Measurements from ENCODE around the gene SLC50A1. TPM values are rescaled to one million over a fixed set of nuclear protein-coding genes. Genes with fewer than 3 reads are reported as not detected.
A peak's percentile ranks its signal among the peaks of the same experiment; 100 is the strongest.

Gene SLC50A1
- polyA plus RNA-seq, 2 of the 4 experiments (the other 2 are of a cell fraction) = 28.2 to 39.4 TPM

- Histone ChIP-seq H3K4me2 (no peak overlapping the region), H3K27ac (no peak overlapping the region), H3K9me3 (no peaks in the 10 kb centered on the region), H3K4me3 (no peak overlapping the region), H3K4me1 (no peaks in the 10 kb centered on the region)
- TF ChIP-seq CBX2 (IDR thresholded peaks at IDR 0.05; ENCODE audit: borderline replicate concordance, low read depth) = no peak
- CTCF ChIA-PET = interaction anchor here (0.6 to 9.2 kb wide), 13 partner anchors 9 to 87 kb away, joined by 3 to 67 read pairs (median 3); partner anchors contain the start of gene EFNA1
- 66% methylated on average over 10 of the region's 12 CpGs for WGBS (ENCODE audit: missing lambda C conversion rate)
- FAIRE-seq = no peak
- DNase-seq (ENCODE audit: low read depth in 1 of 2, low spot score in 1 of 2) = no peak
- POLR2A ChIA-PET = interaction anchor here (1.0 to 1.6 kb wide), 2 partner anchors 21 to 29 kb away, joined by 3 to 4 read pairs; no protein-coding TSS in a partner anchor
- ATAC-seq = peak; percentile 61 to 69; a peak in 4 of 6 replicates
Measured at GRCh38 chr1:155107309-155108264, 28.1 kb upstream of the SLC50A1 start.

- no peaks in the 10 kb centered on the region for H3K4me1 ChIP-seq
- FAIRE-seq (no peak), ATAC-seq (no peak), DNase-seq (ENCODE audit: low read depth in 1 of 2, low spot score in 1 of 2) (no peak)
- H3K27ac ChIP-seq = no peak overlapping the region
- TF ChIP-seq JUNB (IDR thresholded peaks at IDR 0.05) = no peak
- TF ChIP-seq ZSCAN20 (CRISPR knock-in tag; IDR thresholded peaks at IDR 0.05) = no peak
- no peak for TF ChIP-seq KDM5A (IDR thresholded peaks at IDR 0.05)
- no peak for TF ChIP-seq RAD21 (conservative IDR thresholded peaks at IDR 0.05 in 1 of 2, IDR thresholded peaks at IDR 0.05 in 1 of 2)
- TF ChIP-seq RARB (CRISPR knock-in tag; IDR thresholded peaks at IDR 0.05) = no peak
- no peak for TF ChIP-seq EP300 (IDR thresholded peaks at IDR 0.05)
- no peak for TF ChIP-seq TFCP2L1 (CRISPR knock-in tag; IDR thresholded peaks at IDR 0.05)
- no peak for TF ChIP-seq ZC3H11A (IDR thresholded peaks at IDR 0.05)
- no peak for TF ChIP-seq NFE2L2 (conservative IDR thresholded peaks at IDR 0.05; ENCODE audit: low read length)
- no peak for TF ChIP-seq HOXB13 (CRISPR knock-in tag; IDR thresholded peaks at IDR 0.05; ENCODE audit: low read depth)
- no peak for TF ChIP-seq JUN (IDR thresholded peaks at IDR 0.05)
- TF ChIP-seq ELK1 (IDR thresholded peaks at IDR 0.05; ENCODE audit: low read depth, low read length) = no peak
- no peak for TF ChIP-seq HDAC2 (IDR thresholded peaks at IDR 0.05)
- no peak for TF ChIP-seq POLR2AphosphoS2 (conservative IDR thresholded peaks at IDR 0.05; ENCODE audit: low read length)
- no peak for TF ChIP-seq BCL3 (IDR thresholded peaks at IDR 0.05)
- TF ChIP-seq MYC (IDR thresholded peaks at IDR 0.05; ENCODE audit: borderline replicate concordance, low read length) = no peak
- no peak for TF ChIP-seq PBX3 (IDR thresholded peaks at IDR 0.05)
- H3K4me3 ChIP-seq = no peak overlapping the region
- CTCF ChIA-PET = interaction anchor here (1.1 to 9.2 kb wide), 10 partner anchors 10 to 86 kb away, joined by 3 to 67 read pairs (median 4); partner anchors contain the start of gene EFNA1
- 81% methylated on average over 5 of the region's 5 CpGs for WGBS (ENCODE audit: missing lambda C conversion rate)
- H3K4me2 ChIP-seq = no peak overlapping the region
- no peaks in the 10 kb centered on the region for H3K9me3 ChIP-seq
- POLR2A ChIA-PET = interaction anchor here (1.0 to 1.6 kb wide), 2 partner anchors 20 to 28 kb away, joined by 3 to 4 read pairs; no protein-coding TSS in a partner anchor
Measured at GRCh38 chr1:155108296-155108695, 27.4 kb upstream of the SLC50A1 start.

- ATAC-seq (no peak), DNase-seq (ENCODE audit: low read depth in 1 of 2, low spot score in 1 of 2) (no peak), FAIRE-seq (no peak)
- Histone ChIP-seq H3K9me3 (no peaks in the 10 kb centered on the region), H3K4me1 (no peaks in the 10 kb centered on the region), H3K4me2 (no peak overlapping the region), H3K27ac (no peak overlapping the region), H3K4me3 (no peak overlapping the region)
- ChIA-PET CTCF (interaction anchor here (2.2 to 9.2 kb wide), 2 partner anchors 19 to 58 kb away, joined by 14 to 62 read pairs; no protein-coding TSS in a partner anchor), POLR2A (no interaction called here)
- WGBS (ENCODE audit: missing lambda C conversion rate) = 76% methylated on average over 8 of the region's 8 CpGs
- TF ChIP-seq CTCF (IDR thresholded peaks at IDR 0.05) = no peak
- TF ChIP-seq GATA3 (IDR thresholded peaks at IDR 0.05; ENCODE audit: borderline replicate concordance) = no peak
- no peak for TF ChIP-seq PHF8 (IDR thresholded peaks at IDR 0.05; ENCODE audit: borderline replicate concordance, low read depth)
- no peak for TF ChIP-seq RCOR1 (IDR thresholded peaks at IDR 0.05; ENCODE audit: low read depth, low read length)
- no peak for TF ChIP-seq HEYL (CRISPR knock-in tag; IDR thresholded peaks at IDR 0.05)
- no peak for TF ChIP-seq MAFK (IDR thresholded peaks at IDR 0.05; ENCODE audit: partially characterized antibody)
- no peak for TF ChIP-seq MYC (IDR thresholded peaks at IDR 0.05; ENCODE audit: borderline replicate concordance, low read length)
- TF ChIP-seq E2F6 (IDR thresholded peaks at IDR 0.05; ENCODE audit: borderline replicate concordance, low read depth) = no peak
Measured at GRCh38 chr1:155110381-155110780, 25.3 kb upstream of the SLC50A1 start.

Measured in A549 (cell line).